HepG2 (cell line): ENCODE results near the gene ANKZF1. TPM values are rescaled to one million over a fixed set of nuclear protein-coding genes. Genes with fewer than 3 reads are reported as not detected.

ENCODE experiments used
- ATAC-seq: fragments of 200-7000 bp; cut with Tn5 transposase; 3 replicates; pipeline ENCODE4 v1.9.1; 2020; ENCODE audit warnings: mild to moderate bottlenecking, moderate library complexity
- BruUV-seq: library from RNA; stranded (reverse); fragments of 400-500 nt; replicated peaks from 2 replicates; lab custom pipeline; 2021; lab: Mats Ljungman, UMichigan
- CTCF ChIA-PET: fragments of 300-600 bp; formaldehyde crosslinking; extraction: SDS; loops from one replicate; lab custom pipeline; 2021; ENCODE audit warnings: low total read pairs, inconsistent platforms, low intra/inter-chr PET ratio; lab: Yijun Ruan, JAX
- POLR2A ChIA-PET: fragments of 350-600 bp; sonication (Branson Sonifier 250); formaldehyde crosslinking; loops from one replicate; lab custom pipeline; 2020; ENCODE audit warnings: antibody characterized with exemption, inconsistent platforms; lab: Yijun Ruan, JAX
- DNase-seq: peaks from one replicate; pipeline ENCODE4 v3.0.0-alpha.2; 2015; ENCODE audit warnings: low spot score
- FAIRE-seq: peaks from 3 replicates; lab custom pipeline; 2011; peaks lifted over from hg19 to GRCh38; lab: Jason Lieb, UNC
- H2AFZ ChIP-seq: one replicate; pipeline ENCODE4 v1.6.1; 2011; ENCODE audit warnings: low read length, inconsistent platforms
- H3K27ac ChIP-seq: fragments of 300-600 bp; 3 replicates; pipeline ENCODE4 v1.8.0; 2011; ENCODE audit warnings: mixed run types, mild to moderate bottlenecking, mixed read lengths, low read length, inconsistent platforms; ENCODE audit not compliant: insufficient read depth; ENCODE audit errors: extremely low read length
- H3K27me3 ChIP-seq, 2 experiments: fragments of 200-600 bp in 1 of 2; 2 replicates in 1 of 2; 3 replicates in 1 of 2; pipeline versions ENCODE4 v1.6.0 to v1.8.0; 2011; ENCODE audit warnings: low read length in 2 of 2, mild to moderate bottlenecking in 2 of 2, moderate library complexity in 2 of 2, inconsistent platforms in 1 of 2; ENCODE audit not compliant: insufficient read depth in 2 of 2, control insufficient read depth in 1 of 2
- H3K36me3 ChIP-seq, 2 experiments: fragments of 200-600 bp in 1 of 2; replicated peaks in 1 of 2; 2 replicates in 1 of 2; 3 replicates in 1 of 2; pipeline versions ENCODE4 v1.5.1 to v1.8.0; 2011; ENCODE audit warnings: low read length in 2 of 2, inconsistent platforms in 1 of 2; ENCODE audit not compliant: insufficient read depth in 2 of 2, control insufficient read depth in 1 of 2
- H3K4me1 ChIP-seq: 2 replicates; pipeline ENCODE4 v1.5.1; 2012; ENCODE audit warnings: low read length, inconsistent platforms; ENCODE audit not compliant: insufficient read depth
- H3K4me2 ChIP-seq: 2 replicates; pipeline ENCODE4 v1.6.0; 2011; ENCODE audit warnings: low read depth, low read length, inconsistent platforms
- H3K4me3 ChIP-seq, 3 experiments: fragments of 200-600 bp in 1 of 3; sonication (generic), shearing (Covaris generic) in 1 of 3; replicated peaks in 1 of 3; 2 replicates each; pipeline ENCODE4 v1.5.1; 2011 to 2016; ENCODE audit warnings: low read length in 3 of 3, inconsistent platforms in 2 of 3, low read depth in 2 of 3, mild to moderate bottlenecking in 2 of 3, control low read depth in 1 of 3, mixed read lengths in 1 of 3; ENCODE audit not compliant: insufficient read depth in 1 of 3
- H3K79me2 ChIP-seq: one replicate; pipeline ENCODE4 v1.6.1; 2011; ENCODE audit warnings: low read length, inconsistent platforms; ENCODE audit not compliant: insufficient read depth
- H3K9ac ChIP-seq: 2 replicates; pipeline ENCODE4 v1.6.0; 2011; ENCODE audit warnings: mild to moderate bottlenecking, low read depth, low read length, inconsistent platforms; ENCODE audit not compliant: insufficient read depth
- H3K9me3 ChIP-seq: 2 replicates; pipeline ENCODE4 v1.5.1; 2012; ENCODE audit warnings: mild to moderate bottlenecking, low read length
- H4K20me1 ChIP-seq: 2 replicates; pipeline ENCODE4 v1.6.0; 2011; ENCODE audit warnings: inconsistent platforms, mild to moderate bottlenecking, low read length, moderate library complexity; ENCODE audit not compliant: insufficient read depth
- ATF7-NPFF ChIP-seq: sonication (generic); formaldehyde crosslinking; IDR thresholded peaks from 2 replicates; pipeline ENCODE4 v1.8.1; 2023; ENCODE audit warnings: mild to moderate bottlenecking, low read depth, missing genetic modification reagents, moderate library complexity
- CBX1 ChIP-seq: IDR thresholded peaks from one replicate; pipeline ENCODE4 v1.6.1; 2016; ENCODE audit warnings: antibody characterized with exemption, low read depth
- ELF4 ChIP-seq: sonication (generic); formaldehyde crosslinking; IDR thresholded peaks from 2 replicates; pipeline ENCODE4 v1.5.0; 2020; ENCODE audit warnings: missing genetic modification reagents, mild to moderate bottlenecking, moderate library complexity, borderline replicate concordance
- FIP1L1 ChIP-seq: fragments of 200-400 bp; formaldehyde crosslinking; IDR thresholded peaks from 2 replicates; pipeline ENCODE4 v1.6.1; 2018; ENCODE audit warnings: low read depth, mild to moderate bottlenecking, low read length, moderate library complexity, borderline replicate concordance; ENCODE audit not compliant: insufficient read depth
- FOSL2 ChIP-seq: sonication (generic); formaldehyde crosslinking; IDR thresholded peaks from 2 replicates; pipeline ENCODE4 v1.4.0; 2020; ENCODE audit warnings: missing genetic modification reagents
- MZF1 ChIP-seq: sonication (generic); formaldehyde crosslinking; IDR thresholded peaks from 2 replicates; pipeline ENCODE4 v1.8.1; 2023; ENCODE audit warnings: mild to moderate bottlenecking, missing genetic modification reagents, borderline replicate concordance
- NKX3-1 ChIP-seq: sonication (generic); formaldehyde crosslinking; IDR thresholded peaks from 2 replicates; pipeline ENCODE4 v1.5.0; 2020; ENCODE audit warnings: missing genetic modification reagents
- SMAD3 ChIP-seq: sonication (generic); formaldehyde crosslinking; IDR thresholded peaks from 2 replicates; pipeline ENCODE4 v1.4.0; 2020; ENCODE audit warnings: missing genetic modification reagents
- SP4 ChIP-seq: sonication (generic); formaldehyde crosslinking; IDR thresholded peaks from 2 replicates; pipeline ENCODE4 v1.8.1; 2023; ENCODE audit warnings: mild to moderate bottlenecking, missing genetic modification reagents
- TOPORS ChIP-seq: sonication (generic); formaldehyde crosslinking; IDR thresholded peaks from 2 replicates; pipeline ENCODE4 v1.8.0; 2023; ENCODE audit warnings: mild to moderate bottlenecking, missing genetic modification reagents
- ZBTB46 ChIP-seq: sonication (generic); formaldehyde crosslinking; IDR thresholded peaks from 2 replicates; pipeline ENCODE4 v1.4.0; 2020; ENCODE audit warnings: mild to moderate bottlenecking, missing genetic modification reagents, borderline replicate concordance
- ZC3H4 ChIP-seq: sonication (generic); formaldehyde crosslinking; IDR thresholded peaks from 2 replicates; pipeline ENCODE4 v1.4.0; 2020; ENCODE audit warnings: missing genetic modification reagents, borderline replicate concordance
- ZFP62 ChIP-seq: sonication (generic); formaldehyde crosslinking; IDR thresholded peaks from 2 replicates; pipeline ENCODE4 v1.4.0; 2020; ENCODE audit warnings: missing genetic modification reagents
- ZMYM3 ChIP-seq: sonication (generic); formaldehyde crosslinking; IDR thresholded peaks from 2 replicates; pipeline ENCODE4 v1.5.1; 2020; ENCODE audit warnings: mild to moderate bottlenecking, missing genetic modification reagents
- ZNF33B ChIP-seq: sonication (generic); formaldehyde crosslinking; IDR thresholded peaks from 2 replicates; pipeline ENCODE4 v1.5.1; 2020; ENCODE audit warnings: mild to moderate bottlenecking, missing genetic modification reagents
- ZNF614 ChIP-seq: IDR thresholded peaks from 2 replicates; pipeline ENCODE4 v1.6.1; 2018; ENCODE audit warnings: missing biosample characterization, missing genetic modification reagents, inconsistent platforms, borderline replicate concordance
- WGBS: methylation state at CpG from one replicate; pipeline ENCODE4 v1.1.6; 2017; ENCODE audit warnings: low lambda C conversion rate; 5-methylcytosine and 5-hydroxymethylcytosine counted together
- in situ Hi-C: cut with HindIII; loops from 2 replicates; pipeline ENCODE4 v1.10.0; 2017; ENCODE audit warnings: low pct_unique_long_range_greater_than_20kb; ENCODE audit not compliant: extremely low pct_ligation_motif_present
- intact Hi-C: fragments of 100-400 bp; cut with micrococcal nuclease; formaldehyde crosslinking; loops from one replicate; pipeline ENCODE4 v1.10.0; 2022; ENCODE audit not compliant: unreplicated experiment
- polyA plus RNA-seq, 8 experiments: library from polyadenylated mRNA; depleted of rRNA in 3 of 8; stranded (reverse) in 7 of 8; unstranded in 1 of 8; fragments of >200 nt; fragmentation: Illumina TruSeq in 4 of 8; extraction: Trizol in 4 of 8; gene quantifications; 2 replicates each; pipeline versions ENCODE4 v1.2.1 to v1.2.3, GENCODE V29; 2011 to 2016; ENCODE audit warnings: low read depth in 4 of 8, missing spikeins in 1 of 8, mixed read lengths in 1 of 8; ENCODE audit not compliant: insufficient read depth in 1 of 8
- total RNA-seq, 5 experiments: library from RNA; depleted of rRNA; stranded (reverse); fragments of >200 nt; fragmentation: Illumina TruSeq; extraction: Trizol; gene quantifications; 2 replicates each; pipeline ENCODE4 v1.2.3, GENCODE V29; 2016; ENCODE audit warnings: low read depth in 1 of 5
- TF ChIP-seq, protein P1 (sequence below): sonication (generic); formaldehyde crosslinking; IDR thresholded peaks from 2 replicates; pipeline ENCODE4 v1.8.1; 2023; ENCODE audit warnings: mild to moderate bottlenecking, missing genetic modification reagents, borderline replicate concordance
- TF ChIP-seq, protein P2 (sequence below): sonication (generic); formaldehyde crosslinking; IDR thresholded peaks from 2 replicates; pipeline ENCODE4 v1.5.1; 2020; ENCODE audit warnings: missing genetic modification reagents, mild to moderate bottlenecking, borderline replicate concordance
- TF ChIP-seq, protein P3 (sequence below): sonication (generic); formaldehyde crosslinking; IDR thresholded peaks from 2 replicates; pipeline ENCODE4 v1.4.0; 2020; ENCODE audit warnings: missing genetic modification reagents

The ANKZF1 gene
- total and polyA plus RNA-seq, 2 of the 13 experiments (the other 11 are each of a cell fraction or from before 2014, with no cell fraction given), result 25.3 to 128 TPM

DNA sequence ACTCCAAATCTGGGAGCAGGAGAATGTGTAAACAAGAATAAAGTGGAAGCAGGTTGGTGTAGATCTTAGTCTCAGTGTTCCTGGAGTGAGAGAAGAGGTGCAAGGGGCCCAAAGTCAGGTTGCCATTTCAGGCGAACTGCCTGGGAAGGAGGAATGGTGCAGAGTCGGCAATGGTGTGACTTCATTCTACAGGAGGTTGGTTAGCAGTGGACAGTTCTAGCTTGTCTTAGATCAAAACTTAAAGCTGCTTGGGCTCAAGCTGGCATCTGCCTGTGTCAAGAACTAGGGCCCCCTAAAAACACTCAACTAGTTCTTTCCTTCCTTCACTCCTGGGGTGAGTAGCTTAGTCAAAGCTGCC, 19.2 kb downstream of the ANKZF1 start:
- ATAC-seq (no peak; the same call in 2 of the 3 replicates), DNase-seq (no peak), FAIRE-seq (no peak)
- Histone ChIP-seq H3K27ac (peak overlapping the region; percentile 91), H4K20me1 (no peaks in the 10 kb centered on the region), H3K4me2 (peak overlapping the region; percentile 94), H3K9ac (peak overlapping the region; percentile 80), H3K36me3 (peaks cover 1 to 13% of the 10 kb centered on the region in 2 experiments; a peak in 4 of 5 replicates), H3K79me2 (peaks cover 14% of the 10 kb centered on the region), H3K4me3 (peak overlapping the region in 2 of 3 experiments; percentile 24 to 61; a peak in 4 of 6 replicates), H2AFZ (no peak overlapping the region), H3K9me3 (no peaks in the 10 kb centered on the region), H3K27me3 (peaks cover 0 to 10% of the 10 kb centered on the region in 2 experiments; a peak in 1 of 5 replicates), H3K4me1 (peaks cover 80% of the 10 kb centered on the region)
- ChIA-PET POLR2A (interaction anchor here (0.6 to 5.7 kb wide), 31 partner anchors 9 to 467 kb away, joined by 3 to 73 read pairs (median 7); partner anchors contain the start of genes ABCB6, ANKZF1, ATG9A and CNPPD1), CTCF (interaction anchor here (1.6 kb wide), 1 partner anchor 46 kb away, joined by 5 read pairs; no protein-coding TSS in a partner anchor)
- 67% methylated on average over 2 of the region's 2 CpGs for WGBS
- in situ Hi-C loops (no loop called here), intact Hi-C loops (loop anchor here (1.0 to 2.0 kb wide), 2 partner anchors 30 to 46 kb away; partner anchors contain the start of gene DNAJB2)
- no TSS peak for BruUV-seq
- TF ChIP-seq ATF7-NPFF (CRISPR knock-in tag), result 0 out of 2 replicates have a peak, but pooled peaks have one; percentile 20
- 0 out of 2 replicates have a peak, but pooled peaks have one; percentile 23 for TF ChIP-seq TOPORS (CRISPR knock-in tag)
- no peak for TF ChIP-seq SP4 (CRISPR knock-in tag)
- no peak for TF ChIP-seq CBX1
- TF ChIP-seq, protein P1, sequence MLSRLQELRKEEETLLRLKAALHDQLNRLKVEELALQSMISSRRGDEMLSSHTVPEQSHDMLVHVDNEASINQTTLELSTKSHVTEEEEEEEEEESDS, result no peak
- TF ChIP-seq ZFP62 (CRISPR knock-in tag), result no peak
- TF ChIP-seq, protein P2, sequence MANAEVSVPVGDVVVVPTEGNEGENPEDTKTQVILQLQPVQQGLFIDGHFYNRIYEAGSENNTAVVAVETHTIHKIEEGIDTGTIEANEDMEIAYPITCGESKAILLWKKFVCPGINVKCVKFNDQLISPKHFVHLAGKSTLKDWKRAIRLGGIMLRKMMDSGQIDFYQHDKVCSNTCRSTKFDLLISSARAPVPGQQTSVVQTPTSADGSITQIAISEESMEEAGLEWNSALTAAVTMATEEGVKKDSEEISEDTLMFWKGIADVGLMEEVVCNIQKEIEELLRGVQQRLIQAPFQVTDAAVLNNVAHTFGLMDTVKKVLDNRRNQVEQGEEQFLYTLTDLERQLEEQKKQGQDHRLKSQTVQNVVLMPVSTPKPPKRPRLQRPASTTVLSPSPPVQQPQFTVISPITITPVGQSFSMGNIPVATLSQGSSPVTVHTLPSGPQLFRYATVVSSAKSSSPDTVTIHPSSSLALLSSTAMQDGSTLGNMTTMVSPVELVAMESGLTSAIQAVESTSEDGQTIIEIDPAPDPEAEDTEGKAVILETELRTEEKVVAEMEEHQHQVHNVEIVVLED, result no peak
- no peak for TF ChIP-seq ZBTB46
- TF ChIP-seq ZNF614 (CRISPR knock-in tag), result no peak
- TF ChIP-seq NKX3-1 (CRISPR knock-in tag), result no peak
- 0 out of 2 replicates have a peak, but pooled peaks have one; percentile 1 for TF ChIP-seq ELF4 (CRISPR knock-in tag)
- TF ChIP-seq ZNF33B, result 0 out of 2 replicates have a peak, but pooled peaks have one; percentile 14
- TF ChIP-seq, protein P3, sequence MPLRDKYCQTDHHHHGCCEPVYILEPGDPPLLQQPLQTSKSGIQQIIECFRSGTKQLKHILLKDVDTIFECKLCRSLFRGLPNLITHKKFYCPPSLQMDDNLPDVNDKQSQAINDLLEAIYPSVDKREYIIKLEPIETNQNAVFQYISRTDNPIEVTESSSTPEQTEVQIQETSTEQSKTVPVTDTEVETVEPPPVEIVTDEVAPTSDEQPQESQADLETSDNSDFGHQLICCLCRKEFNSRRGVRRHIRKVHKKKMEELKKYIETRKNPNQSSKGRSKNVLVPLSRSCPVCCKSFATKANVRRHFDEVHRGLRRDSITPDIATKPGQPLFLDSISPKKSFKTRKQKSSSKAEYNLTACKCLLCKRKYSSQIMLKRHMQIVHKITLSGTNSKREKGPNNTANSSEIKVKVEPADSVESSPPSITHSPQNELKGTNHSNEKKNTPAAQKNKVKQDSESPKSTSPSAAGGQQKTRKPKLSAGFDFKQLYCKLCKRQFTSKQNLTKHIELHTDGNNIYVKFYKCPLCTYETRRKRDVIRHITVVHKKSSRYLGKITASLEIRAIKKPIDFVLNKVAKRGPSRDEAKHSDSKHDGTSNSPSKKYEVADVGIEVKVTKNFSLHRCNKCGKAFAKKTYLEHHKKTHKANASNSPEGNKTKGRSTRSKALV, result 0 out of 2 replicates have a peak, but pooled peaks have one; percentile 10
- TF ChIP-seq FOSL2 (CRISPR knock-in tag), result no peak
- no peak for TF ChIP-seq MZF1 (CRISPR knock-in tag)
- TF ChIP-seq FIP1L1, result peak; percentile 16; the same call in 1 of the 2 replicates
- 0 out of 2 replicates have a peak, but pooled peaks have one; percentile 14 for TF ChIP-seq ZC3H4 (CRISPR knock-in tag)
- TF ChIP-seq ZMYM3 (CRISPR knock-in tag), result no peak
- no peak for TF ChIP-seq SMAD3 (CRISPR knock-in tag)
